ENCODE measurements around the gene GRHL1.
A peak's percentile ranks its signal among the peaks of the same experiment; 100 is the strongest.

GRHL1 gene

DNA sequence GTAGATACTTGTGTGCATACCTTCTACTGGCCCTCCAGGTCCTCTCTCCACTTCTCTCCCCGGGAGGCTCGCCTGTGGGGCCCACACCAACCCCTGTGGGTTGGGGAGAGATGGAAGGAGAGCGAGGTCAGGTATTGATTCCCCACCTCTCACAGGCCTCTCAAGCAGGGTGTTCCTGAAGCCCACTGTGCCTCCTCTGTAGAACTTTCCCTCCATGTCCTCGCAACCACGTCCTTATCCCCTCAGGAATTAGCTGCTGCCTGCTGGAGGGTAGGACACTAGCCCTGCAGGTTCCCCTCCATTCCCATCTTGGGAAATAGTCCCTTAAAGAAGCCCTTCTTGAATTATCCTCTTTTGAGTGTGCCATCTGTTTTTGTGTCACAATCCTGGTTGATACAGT, 52.9 kb downstream of the GRHL1 start:
- no peak overlapping the region for H3K9ac ChIP-seq (ENCODE audit: low read depth, low read length, poor library complexity)
- no peak overlapping the region for H3K4ac ChIP-seq (ENCODE audit: low read length)
- peaks cover 0 to 2% of the 10 kb centered on the region in 2 donors for H3K9me3 ChIP-seq (replicated peaks in 1 of 2; ENCODE audit: control insufficient read depth in 2 of 2, insufficient read depth in 1 of 2, low read depth in 1 of 2, low read length in 2 of 2)
- no peak overlapping the region for H4K8ac ChIP-seq (ENCODE audit: low read depth, low read length)
- H3K4me2 ChIP-seq (ENCODE audit: insufficient read depth, low read length, poor library complexity, severe bottlenecking): no peak overlapping the region
- WGBS, 2 donors (ENCODE audit: extremely low coverage in 2 of 2, insufficient read length in 2 of 2, insufficient replicate concordance in 1 of 2): no CpG with 5 or more reads among the region's 5 CpGs
- no peaks in the 10 kb centered on the region for H3K79me1 ChIP-seq (ENCODE audit: low read depth, low read length)
- peaks cover 0 to 7% of the 10 kb centered on the region in 2 donors for H3K4me1 ChIP-seq (ENCODE audit: control insufficient read depth in 2 of 2, insufficient read depth in 1 of 2, low read depth in 1 of 2, low read length in 2 of 2)
- H2BK5ac ChIP-seq (ENCODE audit: low read length): no peak overlapping the region
- no peak for DNase-seq (ENCODE audit: low spot score)
- no peak overlapping the region for H2BK15ac ChIP-seq (ENCODE audit: low read length)
- H3K27me3 ChIP-seq (ENCODE audit: control insufficient read depth in 3 of 3, insufficient read depth in 3 of 3, low read depth in 1 of 3, low read length in 3 of 3): peaks cover 0 to 1% (median 0%) of the 10 kb centered on the region in 3 experiments
- no peak overlapping the region for H3K18ac ChIP-seq (ENCODE audit: low read length)
- no peak overlapping the region for H4K91ac ChIP-seq (ENCODE audit: low read depth, low read length, poor library complexity)
- no peak overlapping the region for H3K27ac ChIP-seq (replicated peaks; ENCODE audit: low read length)
- H2BK120ac ChIP-seq (ENCODE audit: low read depth, low read length): no peak overlapping the region
- H2BK12ac ChIP-seq (ENCODE audit: low read length): no peak overlapping the region
- no peak overlapping the region for H2AK5ac ChIP-seq (ENCODE audit: low read depth, low read length)
- H2AFZ ChIP-seq (ENCODE audit: low read length): no peak overlapping the region
- no peak overlapping the region for H3K14ac ChIP-seq (ENCODE audit: low read length)
- H3K4me3 ChIP-seq (ENCODE audit: low read length in 2 of 2): no peak overlapping the region
- H3K23ac ChIP-seq (ENCODE audit: low read depth, low read length, poor library complexity): no peak overlapping the region
- peaks cover 0 to 2% of the 10 kb centered on the region in 2 donors for H3K36me3 ChIP-seq (replicated peaks in 1 of 2; ENCODE audit: control insufficient read depth in 2 of 2, insufficient read depth in 2 of 2, low read length in 2 of 2)

DNA sequence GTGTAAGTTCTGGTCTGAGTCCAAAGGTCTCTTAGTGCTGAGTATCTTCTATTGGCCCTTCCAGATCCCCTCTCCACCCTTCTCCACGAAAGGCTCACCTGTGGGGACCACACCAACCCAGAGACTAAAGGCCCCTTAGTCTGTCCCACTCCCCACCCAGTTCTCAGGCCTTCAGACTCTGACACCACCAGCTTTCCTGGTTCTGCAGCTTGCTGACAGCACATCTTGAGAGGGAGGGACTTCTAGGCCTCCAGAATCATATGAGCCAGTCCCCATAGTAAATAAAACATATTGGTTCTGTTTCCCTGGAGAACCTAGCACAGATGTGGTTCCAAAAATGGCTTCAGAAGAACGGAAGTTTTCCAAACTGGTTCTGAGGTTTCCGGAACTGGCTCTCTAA, 53.3 kb downstream of the GRHL1 start:
- Histone ChIP-seq H3K9ac (ENCODE audit: low read depth, low read length, poor library complexity) (no peak overlapping the region), H3K79me1 (ENCODE audit: low read depth, low read length) (no peaks in the 10 kb centered on the region), H3K4me2 (ENCODE audit: insufficient read depth, low read length, poor library complexity, severe bottlenecking) (no peak overlapping the region), H3K4ac (ENCODE audit: low read length) (no peak overlapping the region), H3K4me3 (ENCODE audit: low read length in 2 of 2) (no peak overlapping the region), H3K9me3 (replicated peaks in 1 of 2; ENCODE audit: control insufficient read depth in 2 of 2, insufficient read depth in 1 of 2, low read depth in 1 of 2, low read length in 2 of 2) (peaks cover 0 to 2% of the 10 kb centered on the region in 2 donors), H3K14ac (ENCODE audit: low read length) (no peak overlapping the region), H3K27ac (replicated peaks; ENCODE audit: low read length) (no peak overlapping the region), H2AFZ (ENCODE audit: low read length) (no peak overlapping the region), H3K23ac (ENCODE audit: low read depth, low read length, poor library complexity) (no peak overlapping the region), H4K91ac (ENCODE audit: low read depth, low read length, poor library complexity) (no peak overlapping the region), H3K18ac (ENCODE audit: low read length) (no peak overlapping the region), H3K4me1 (ENCODE audit: control insufficient read depth in 2 of 2, insufficient read depth in 1 of 2, low read depth in 1 of 2, low read length in 2 of 2) (peaks cover 2 to 10% of the 10 kb centered on the region in 2 donors), H3K27me3 (ENCODE audit: control insufficient read depth in 3 of 3, insufficient read depth in 3 of 3, low read depth in 1 of 3, low read length in 3 of 3) (peaks cover 0 to 1% (median 0%) of the 10 kb centered on the region in 3 experiments), H2BK15ac (ENCODE audit: low read length) (no peak overlapping the region), H2BK5ac (ENCODE audit: low read length) (no peak overlapping the region), H3K36me3 (replicated peaks in 1 of 2; ENCODE audit: control insufficient read depth in 2 of 2, insufficient read depth in 2 of 2, low read length in 2 of 2) (peaks cover 0 to 2% of the 10 kb centered on the region in 2 donors), H2AK5ac (ENCODE audit: low read depth, low read length) (no peak overlapping the region), H4K8ac (ENCODE audit: low read depth, low read length) (no peak overlapping the region), H2BK120ac (ENCODE audit: low read depth, low read length) (no peak overlapping the region), H2BK12ac (ENCODE audit: low read length) (no peak overlapping the region)
- no peak for DNase-seq (ENCODE audit: low spot score)
- WGBS, 2 donors (ENCODE audit: extremely low coverage in 2 of 2, insufficient read length in 2 of 2, insufficient replicate concordance in 1 of 2): no CpG with 5 or more reads among the region's 3 CpGs

DNA sequence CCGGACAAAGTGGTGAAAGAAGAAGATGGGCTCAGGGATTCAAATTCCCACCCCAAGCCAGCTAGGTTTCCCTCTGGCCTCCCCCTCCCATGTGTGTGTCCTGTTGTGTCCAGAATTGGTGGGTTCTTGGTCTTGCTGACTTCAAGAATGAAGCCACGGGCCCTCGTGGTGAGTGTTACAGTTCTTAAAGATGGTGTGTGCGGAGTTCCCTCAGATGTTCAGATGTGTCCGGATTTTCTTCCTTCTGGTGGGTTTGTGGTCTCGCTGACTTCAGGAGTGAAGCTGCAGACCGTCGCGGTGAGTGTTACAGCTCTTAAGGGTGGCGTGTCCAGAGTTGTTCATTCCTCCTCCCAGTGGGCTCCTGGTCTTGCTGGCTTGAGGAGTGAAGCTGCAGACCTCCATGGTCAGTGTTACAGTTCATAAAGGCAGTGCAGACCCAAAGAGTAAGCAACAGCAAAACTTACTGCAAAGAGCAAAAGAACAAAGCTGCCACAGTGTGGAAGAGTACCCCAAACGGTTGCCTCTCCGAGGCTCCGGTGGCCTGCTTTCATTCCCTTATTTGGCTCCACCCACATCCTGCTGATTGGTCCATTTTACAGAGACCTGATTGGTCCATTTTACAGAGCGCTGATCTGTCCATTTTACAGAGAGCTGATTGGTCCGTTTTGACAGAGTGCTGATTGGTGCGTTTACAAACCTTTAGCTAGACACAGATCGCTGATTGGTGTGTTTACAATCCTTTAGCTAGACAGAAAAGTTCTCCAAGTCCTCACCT, 54.2 kb downstream of the GRHL1 start:
- Histone ChIP-seq H4K8ac (ENCODE audit: low read depth, low read length) (no peak overlapping the region), H3K9me3 (replicated peaks in 1 of 2; ENCODE audit: control insufficient read depth in 2 of 2, insufficient read depth in 1 of 2, low read depth in 1 of 2, low read length in 2 of 2) (peaks cover 0 to 2% of the 10 kb centered on the region in 2 donors), H2AK5ac (ENCODE audit: low read depth, low read length) (no peak overlapping the region), H3K36me3 (replicated peaks in 1 of 2; ENCODE audit: control insufficient read depth in 2 of 2, insufficient read depth in 2 of 2, low read length in 2 of 2) (peaks cover 0 to 2% of the 10 kb centered on the region in 2 donors), H3K9ac (ENCODE audit: low read depth, low read length, poor library complexity) (no peak overlapping the region), H3K4me3 (ENCODE audit: low read length in 2 of 2) (no peak overlapping the region), H2BK15ac (ENCODE audit: low read length) (no peak overlapping the region), H2AFZ (ENCODE audit: low read length) (no peak overlapping the region), H3K27ac (replicated peaks; ENCODE audit: low read length) (no peak overlapping the region), H3K4me1 (ENCODE audit: control insufficient read depth in 2 of 2, insufficient read depth in 1 of 2, low read depth in 1 of 2, low read length in 2 of 2) (peaks cover 5 to 13% of the 10 kb centered on the region in 2 donors), H3K14ac (ENCODE audit: low read length) (no peak overlapping the region), H2BK120ac (ENCODE audit: low read depth, low read length) (no peak overlapping the region), H4K91ac (ENCODE audit: low read depth, low read length, poor library complexity) (no peak overlapping the region), H3K18ac (ENCODE audit: low read length) (no peak overlapping the region), H3K27me3 (ENCODE audit: control insufficient read depth in 3 of 3, insufficient read depth in 3 of 3, low read depth in 1 of 3, low read length in 3 of 3) (peaks cover 0 to 1% (median 0%) of the 10 kb centered on the region in 3 experiments), H3K4ac (ENCODE audit: low read length) (no peak overlapping the region), H3K23ac (ENCODE audit: low read depth, low read length, poor library complexity) (no peak overlapping the region), H2BK5ac (ENCODE audit: low read length) (no peak overlapping the region), H3K4me2 (ENCODE audit: insufficient read depth, low read length, poor library complexity, severe bottlenecking) (no peak overlapping the region), H2BK12ac (ENCODE audit: low read length) (no peak overlapping the region), H3K79me1 (ENCODE audit: low read depth, low read length) (no peaks in the 10 kb centered on the region)
- no peak for DNase-seq (ENCODE audit: low spot score)
- WGBS, 2 donors (ENCODE audit: extremely low coverage in 2 of 2, insufficient read length in 2 of 2, insufficient replicate concordance in 1 of 2): no CpG with 5 or more reads among the region's 17 CpGs

DNA sequence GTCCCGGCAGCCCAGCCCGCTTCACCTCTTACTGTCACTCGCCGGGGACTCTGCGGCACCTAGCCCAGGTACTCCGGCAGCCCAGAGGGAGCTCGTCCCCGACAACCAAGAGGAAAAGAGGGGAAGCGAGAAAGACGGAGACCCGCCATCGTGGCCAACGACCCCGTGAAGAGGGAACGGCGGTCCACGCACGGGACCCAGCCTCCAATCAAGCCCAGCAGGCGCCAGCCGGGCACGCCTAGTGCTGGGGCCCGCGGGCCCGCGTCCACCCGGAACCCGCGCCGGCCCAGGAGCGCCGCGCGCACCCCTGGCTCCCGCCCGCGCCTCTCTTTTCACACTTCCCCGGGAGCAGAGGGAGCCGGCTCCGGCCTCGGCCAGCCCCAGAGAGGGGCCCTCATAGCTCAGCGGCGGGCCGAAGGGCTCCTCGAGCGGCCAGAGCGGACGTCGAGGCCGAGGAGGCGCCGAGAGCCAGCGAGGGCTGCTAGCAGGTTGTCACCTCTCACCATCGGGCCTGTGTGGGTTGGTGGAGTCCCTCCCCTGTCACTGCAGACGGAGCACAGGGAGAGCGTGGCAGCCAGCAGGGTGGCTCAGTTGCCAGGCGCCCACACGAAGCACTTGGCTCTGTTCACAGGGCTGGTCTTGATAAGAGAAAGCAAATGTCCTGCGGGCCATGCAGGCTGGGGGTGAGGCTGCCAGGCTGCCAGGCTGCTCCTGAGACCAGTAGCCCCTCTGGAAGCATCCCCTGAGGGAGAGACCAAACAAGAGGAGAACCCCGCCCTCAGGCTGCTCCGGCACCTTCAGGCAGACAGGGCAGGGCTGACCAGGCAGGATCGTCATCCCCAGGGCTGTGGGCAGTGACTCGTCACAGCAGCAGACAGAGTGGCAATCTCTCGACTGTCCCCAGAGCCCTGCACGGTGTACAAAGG, 55.0 kb downstream of the GRHL1 start:
- H2AK5ac ChIP-seq (ENCODE audit: low read depth, low read length): peak overlapping the region; percentile 30
- peaks cover 0 to 2% of the 10 kb centered on the region in 2 donors for H3K9me3 ChIP-seq (replicated peaks in 1 of 2; ENCODE audit: control insufficient read depth in 2 of 2, insufficient read depth in 1 of 2, low read depth in 1 of 2, low read length in 2 of 2)
- H3K23ac ChIP-seq (ENCODE audit: low read depth, low read length, poor library complexity): no peak overlapping the region
- H2BK5ac ChIP-seq (ENCODE audit: low read length): no peak overlapping the region
- H3K4me1 ChIP-seq (ENCODE audit: control insufficient read depth in 2 of 2, insufficient read depth in 1 of 2, low read depth in 1 of 2, low read length in 2 of 2): peaks cover 5 to 13% of the 10 kb centered on the region in 2 donors
- H3K4me2 ChIP-seq (ENCODE audit: insufficient read depth, low read length, poor library complexity, severe bottlenecking): no peak overlapping the region
- peak overlapping the region; percentile 59 for H3K4ac ChIP-seq (ENCODE audit: low read length)
- H2BK12ac ChIP-seq (ENCODE audit: low read length): no peak overlapping the region
- H2BK15ac ChIP-seq (ENCODE audit: low read length): peak overlapping the region; percentile 9
- H4K8ac ChIP-seq (ENCODE audit: low read depth, low read length): no peak overlapping the region
- WGBS, 2 donors (ENCODE audit: extremely low coverage in 2 of 2, insufficient read length in 2 of 2, insufficient replicate concordance in 1 of 2): no CpG with 5 or more reads among the region's 64 CpGs
- no peak overlapping the region for H4K91ac ChIP-seq (ENCODE audit: low read depth, low read length, poor library complexity)
- H3K27ac ChIP-seq (replicated peaks; ENCODE audit: low read length): no peak overlapping the region
- H3K4me3 ChIP-seq (ENCODE audit: low read length in 2 of 2): no peak overlapping the region
- H2AFZ ChIP-seq (ENCODE audit: low read length): no peak overlapping the region
- H3K14ac ChIP-seq (ENCODE audit: low read length): no peak overlapping the region
- no peaks in the 10 kb centered on the region for H3K79me1 ChIP-seq (ENCODE audit: low read depth, low read length)
- DNase-seq (ENCODE audit: low spot score): no peak
- H3K36me3 ChIP-seq (replicated peaks in 1 of 2; ENCODE audit: control insufficient read depth in 2 of 2, insufficient read depth in 2 of 2, low read length in 2 of 2): no peaks in the 10 kb centered on the region
- peak overlapping the region; percentile 3 for H3K9ac ChIP-seq (ENCODE audit: low read depth, low read length, poor library complexity)
- no peak overlapping the region for H3K18ac ChIP-seq (ENCODE audit: low read length)
- H2BK120ac ChIP-seq (ENCODE audit: low read depth, low read length): no peak overlapping the region
- peaks cover 0 to 1% (median 0%) of the 10 kb centered on the region in 3 experiments for H3K27me3 ChIP-seq (ENCODE audit: control insufficient read depth in 3 of 3, insufficient read depth in 3 of 3, low read depth in 1 of 3, low read length in 3 of 3)
